ENCODE measurements around the gene ULBP2. TPM values are rescaled to one million over a fixed set of nuclear protein-coding genes. Genes with fewer than 3 reads are reported as not detected.
"Not testable (repeated sequence)": the region's sequence is repeated elsewhere in the genome, so short reads cannot be mapped to it uniquely, and the experiment has no call there.

ULBP2 gene
- total RNA-seq, 1 donor from 2014 or later = 0.30 TPM

DNA sequence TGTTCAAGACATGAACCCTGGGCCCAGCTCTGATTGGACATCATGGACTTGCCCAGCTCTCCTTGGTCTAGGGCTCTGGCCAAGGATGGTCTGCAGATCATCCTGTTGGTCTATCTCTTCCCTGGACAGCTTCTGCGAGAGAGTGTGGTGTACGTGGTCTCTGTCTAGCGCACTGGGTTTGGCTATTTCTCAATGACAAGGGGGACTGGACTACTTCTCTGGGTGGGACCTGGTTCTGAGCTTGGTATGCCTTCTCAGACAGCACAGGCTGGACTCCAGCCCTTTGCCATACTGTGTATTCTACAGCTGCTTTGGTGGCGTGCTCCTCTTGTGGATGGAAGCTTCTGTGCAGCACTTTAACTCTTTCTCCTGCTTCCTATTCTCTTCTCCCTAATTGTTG lies 35.4 kb upstream of the ULBP2 start:
- DNase-seq (ENCODE audit: low read depth, low spot score) = no peak
- no peak overlapping the region for H3K4me3 Mint-ChIP-seq
- peaks cover 5% of the 10 kb centered on the region for H3K36me3 Mint-ChIP-seq (ENCODE audit: low read depth)
- peaks cover 10% of the 10 kb centered on the region for H3K9me3 Mint-ChIP-seq
- no peak for TF ChIP-seq CTCF (conservative IDR thresholded peaks at IDR 0.05)
- no peaks in the 10 kb centered on the region for H3K4me1 Mint-ChIP-seq
- H3K27me3 Mint-ChIP-seq (ENCODE audit: low read depth) = peaks cover 11% of the 10 kb centered on the region
- H3K27ac Mint-ChIP-seq (ENCODE audit: unreplicated experiment) = no peak overlapping the region

GRCh38 chr6:149907317-149907716 lies 34.5 kb upstream of the ULBP2 start:
- DNase-seq (ENCODE audit: low read depth, low spot score) = no peak
- Mint-ChIP-seq H3K27me3 (ENCODE audit: low read depth) (peaks cover 13% of the 10 kb centered on the region), H3K4me1 (no peaks in the 10 kb centered on the region), H3K27ac (ENCODE audit: unreplicated experiment) (no peak overlapping the region), H3K9me3 (peaks cover 11% of the 10 kb centered on the region), H3K4me3 (no peak overlapping the region), H3K36me3 (ENCODE audit: low read depth) (peaks cover 5% of the 10 kb centered on the region)
- no peak for TF ChIP-seq CTCF (conservative IDR thresholded peaks at IDR 0.05)

GRCh38 chr6:149908480-149908879 lies 33.3 kb upstream of the ULBP2 start:
- not testable (repeated sequence) for H3K36me3 Mint-ChIP-seq (ENCODE audit: low read depth); H3K27ac Mint-ChIP-seq (ENCODE audit: unreplicated experiment); H3K4me1 Mint-ChIP-seq; H3K4me3 Mint-ChIP-seq; DNase-seq (ENCODE audit: low read depth, low spot score)
- Mint-ChIP-seq H3K27me3 (ENCODE audit: low read depth) (peaks cover 22% of the 10 kb centered on the region), H3K9me3 (peaks cover 11% of the 10 kb centered on the region)

- Mint-ChIP-seq H3K27me3 (ENCODE audit: low read depth) (peaks cover 28% of the 10 kb centered on the region), H3K27ac (ENCODE audit: unreplicated experiment) (no peak overlapping the region), H3K4me3 (no peak overlapping the region), H3K36me3 (ENCODE audit: low read depth) (peaks cover 5% of the 10 kb centered on the region), H3K9me3 (peaks cover 11% of the 10 kb centered on the region), H3K4me1 (no peaks in the 10 kb centered on the region)
- no peak for DNase-seq (ENCODE audit: low read depth, low spot score)
- TF ChIP-seq CTCF (conservative IDR thresholded peaks at IDR 0.05) = no peak
Observed at GRCh38 chr6:149909701-149910470, 31.9 kb upstream of the ULBP2 start.

- Mint-ChIP-seq H3K27me3 (ENCODE audit: low read depth) (peaks cover 28% of the 10 kb centered on the region), H3K4me3 (no peak overlapping the region), H3K9me3 (peaks cover 11% of the 10 kb centered on the region), H3K4me1 (no peaks in the 10 kb centered on the region), H3K36me3 (ENCODE audit: low read depth) (peaks cover 5% of the 10 kb centered on the region), H3K27ac (ENCODE audit: unreplicated experiment) (no peak overlapping the region)
- no peak for TF ChIP-seq CTCF (conservative IDR thresholded peaks at IDR 0.05)
- DNase-seq (ENCODE audit: low read depth, low spot score) = no peak
Observed at GRCh38 chr6:149910721-149911151, 31.1 kb upstream of the ULBP2 start.

- DNase-seq (ENCODE audit: low read depth, low spot score); H3K4me3 Mint-ChIP-seq; H3K4me1 Mint-ChIP-seq; H3K36me3 Mint-ChIP-seq (ENCODE audit: low read depth); H3K27ac Mint-ChIP-seq (ENCODE audit: unreplicated experiment): not testable (repeated sequence)
- Mint-ChIP-seq H3K27me3 (ENCODE audit: low read depth) (peaks cover 34% of the 10 kb centered on the region), H3K9me3 (peaks cover 11% of the 10 kb centered on the region)
Observed at GRCh38 chr6:149912680-149913079, 29.1 kb upstream of the ULBP2 start.

All from neural crest cell (in vitro differentiated cells).